T-helper 2 cell (primary cell): ENCODE results near the gene SLC6A3.

Experiments
- DNase-seq, 5 experiments: peaks; one replicate each; pipeline versions ENCODE4 v3.0.0 to v3.0.0-alpha.2; 2012 to 2022
- total RNA-seq, 2 donors: gene quantifications; one replicate each; lab custom pipeline; 2026; lab: John Stamatoyannopoulos, UW

SLC6A3 gene
- total RNA-seq, result 0 reads per million in 2 donors

DNA sequence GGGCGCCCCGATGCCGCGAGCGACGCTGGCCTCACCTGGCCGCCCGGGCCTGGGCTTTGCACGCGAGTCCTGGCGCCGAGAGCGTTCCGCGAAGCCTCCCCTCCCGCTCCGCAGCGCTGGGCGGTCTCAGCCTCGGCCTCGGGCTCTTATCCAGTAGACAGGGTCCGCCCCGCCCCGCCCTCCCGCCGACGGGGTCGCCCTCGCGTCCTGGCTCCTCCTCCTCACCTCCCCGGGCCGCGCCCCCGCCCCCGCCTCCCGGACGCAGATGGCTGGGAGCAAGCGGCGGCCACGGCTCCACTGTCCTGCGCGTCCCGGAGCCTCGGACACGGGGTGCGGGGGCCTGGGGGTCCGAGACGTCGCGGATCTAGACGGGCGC lies at the start of gene SLC6A3:
Gene SLC6A3, minus strand, starts transcription at position 128 of the 376 bp plus-strand sequence. CDS start 2,243 bp downstream, outside the sequence.
- DNase-seq, result no peak

DNA sequence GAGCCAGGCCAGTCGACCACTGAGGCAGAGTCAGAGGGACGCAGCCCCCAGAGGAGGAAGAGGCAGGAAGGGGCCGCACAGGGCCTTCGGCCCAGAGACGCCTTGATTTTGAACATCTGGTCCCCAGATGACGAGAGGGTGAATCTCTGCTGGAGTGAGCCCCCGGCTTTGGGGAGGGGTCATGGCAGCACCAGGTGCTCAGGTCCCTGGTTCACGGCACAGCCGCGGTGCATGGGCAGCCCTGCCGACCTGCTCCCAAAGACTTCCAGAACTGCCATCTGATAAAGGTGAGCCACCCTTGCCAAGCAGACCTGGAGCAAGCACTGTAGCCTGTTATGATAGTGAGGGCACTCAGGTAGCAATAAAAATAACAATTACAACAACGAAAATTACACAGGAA lies 48.7 kb upstream of the SLC6A3 start:
- DNase-seq, result no peak

DNA sequence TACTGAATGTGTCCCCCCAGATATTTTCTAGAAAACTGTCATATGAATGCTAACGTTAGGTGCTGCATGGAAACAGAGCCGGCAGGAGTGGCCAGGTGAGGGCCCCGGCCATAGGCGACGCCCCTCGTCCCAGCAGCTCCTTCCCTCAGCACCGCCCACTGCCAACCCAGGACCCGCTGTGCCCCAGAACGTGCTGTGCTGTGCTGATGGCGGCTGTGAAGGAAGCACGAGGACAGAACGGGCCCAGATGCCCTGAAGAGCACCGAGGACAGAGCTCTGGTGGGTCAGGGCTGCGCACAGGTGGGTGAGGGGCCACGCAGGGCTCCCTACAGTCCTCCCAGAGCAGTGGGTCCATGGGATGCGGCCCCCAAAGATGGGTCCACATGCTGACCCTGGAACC lies 48.2 kb upstream of the SLC6A3 start:
- no peak for DNase-seq

DNA sequence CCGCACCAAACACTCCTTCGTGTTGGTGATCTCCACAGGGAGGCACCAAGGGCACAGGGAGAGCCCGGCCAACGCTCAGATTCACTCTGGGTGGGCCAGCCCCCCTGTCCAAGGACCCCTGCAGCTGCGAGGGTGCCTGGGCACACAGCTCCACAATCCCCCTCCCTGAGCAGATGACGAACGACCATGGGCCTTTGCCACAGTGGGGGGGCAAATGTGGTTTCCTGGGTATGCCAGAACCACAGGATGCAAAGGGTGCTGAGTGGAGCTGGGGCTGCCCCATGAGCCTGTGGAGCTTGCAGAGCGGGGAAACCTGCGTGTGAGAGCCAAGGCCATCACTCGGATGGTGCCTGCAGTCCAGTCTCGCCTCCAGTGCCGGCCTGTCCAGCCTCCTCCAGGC lies 47.5 kb upstream of the SLC6A3 start:
- peak in 2 of 5 experiments; percentile 39 to 70 for DNase-seq

DNA sequence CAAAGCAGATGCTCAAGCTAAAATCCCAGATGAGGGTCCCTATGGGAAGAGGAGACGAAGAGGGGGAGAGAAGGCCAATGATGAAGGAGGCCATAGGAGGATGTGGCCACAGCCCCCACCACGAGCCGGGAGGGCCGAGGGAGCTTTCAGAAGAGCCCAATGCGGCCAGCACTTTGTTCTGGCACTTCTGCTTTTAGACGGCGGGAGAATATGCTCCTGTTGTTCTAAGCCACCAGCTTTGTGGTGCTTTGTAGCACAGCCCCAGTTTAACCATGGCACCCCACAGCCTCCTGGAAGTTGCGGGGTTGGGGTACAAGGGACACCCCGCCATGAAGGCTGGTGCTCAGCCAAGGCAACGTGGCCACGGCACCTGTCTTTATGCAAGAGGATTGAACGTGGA lies 45.1 kb upstream of the SLC6A3 start:
- no peak for DNase-seq

DNA sequence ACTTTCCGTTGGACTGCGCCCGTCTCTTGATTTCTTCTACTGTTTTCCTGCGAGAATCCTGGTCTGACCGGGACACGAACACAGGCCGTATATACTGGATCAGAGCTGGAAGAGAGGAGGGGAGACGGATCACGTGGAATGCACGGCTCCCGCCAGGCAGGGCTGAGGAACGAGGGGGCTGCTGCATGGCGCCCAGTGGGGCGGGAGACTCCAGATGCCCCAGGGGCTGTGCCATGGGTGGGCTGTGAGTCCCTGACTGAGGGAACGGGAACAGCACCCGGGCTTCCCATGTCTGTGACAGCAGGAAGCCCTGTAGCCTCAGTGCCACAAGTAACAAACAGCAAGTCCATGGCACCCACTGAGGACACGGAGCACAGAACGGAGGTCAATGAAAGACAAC lies 44.5 kb upstream of the SLC6A3 start:
- DNase-seq, result no peak

DNA sequence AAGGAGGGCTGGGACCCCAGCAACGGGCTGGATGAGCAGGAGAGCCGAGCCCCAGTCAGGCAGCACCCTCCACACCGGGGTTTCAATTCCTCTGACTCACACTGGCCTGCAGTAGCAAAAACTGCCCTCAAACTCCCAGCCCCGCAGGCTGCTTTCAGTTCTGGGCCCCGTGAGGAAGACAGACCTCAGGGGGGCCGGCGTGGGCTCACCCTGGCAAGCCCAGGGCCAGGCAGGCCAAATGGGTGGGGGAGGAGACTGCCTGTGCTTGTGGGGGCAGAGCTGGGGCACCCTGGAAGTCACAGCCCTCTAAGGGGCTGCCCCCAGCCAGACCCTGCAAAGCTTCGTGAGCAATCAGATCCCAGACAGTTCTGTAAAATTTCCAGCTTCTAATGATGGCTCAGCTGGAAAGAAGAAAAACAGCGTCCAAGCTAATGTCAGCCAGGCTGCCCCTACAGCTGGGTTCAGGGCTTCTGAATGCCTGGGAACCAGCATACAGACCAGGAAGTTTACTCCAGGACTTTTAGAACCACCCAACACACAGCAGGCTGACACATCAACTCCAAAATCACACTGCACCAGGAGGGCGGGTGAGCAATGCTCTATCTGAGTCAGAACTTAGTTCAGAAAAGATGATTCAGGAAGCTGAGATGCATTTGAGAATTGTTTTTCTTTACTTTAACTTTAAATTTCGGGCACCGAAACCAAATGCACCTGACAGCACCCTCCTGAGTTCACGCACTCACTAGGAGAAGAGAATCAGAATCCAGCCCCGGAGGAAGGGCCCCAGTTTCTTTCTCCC lies 43.8 kb upstream of the SLC6A3 start:
- DNase-seq, result peak in 2 of 5 experiments; percentile 24 to 59

DNA sequence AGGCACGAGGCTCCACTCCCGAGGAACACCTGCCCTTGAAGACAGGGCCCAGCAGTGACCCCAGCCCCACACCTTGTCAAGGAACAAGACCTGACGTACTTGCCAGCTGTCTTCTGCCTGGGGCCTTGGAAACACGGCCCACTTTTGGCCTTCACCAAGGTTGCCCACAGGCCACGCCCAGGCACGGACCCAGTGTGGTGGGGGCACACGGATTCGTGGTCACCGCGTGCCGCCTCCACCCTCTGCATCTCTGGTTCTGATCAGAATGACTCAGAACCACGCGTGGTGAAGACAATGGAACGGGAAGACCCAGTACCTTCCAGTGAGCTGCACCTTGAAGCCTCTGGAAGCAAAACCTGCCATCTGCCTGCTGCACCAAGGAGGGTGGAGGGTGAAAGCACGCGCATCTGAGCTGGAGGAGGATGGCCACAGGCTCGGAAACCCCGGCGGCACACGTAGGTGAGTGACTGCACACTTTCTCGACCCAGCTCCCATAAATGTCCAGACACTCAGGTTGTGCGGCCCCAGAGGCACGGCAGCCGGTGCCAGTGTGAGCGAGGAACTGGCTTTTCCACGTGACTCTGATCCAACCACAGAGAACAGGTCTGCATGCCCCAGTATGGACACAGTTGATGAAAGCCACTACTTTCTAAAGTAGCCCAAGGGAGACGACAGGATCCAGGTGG lies 42.0 kb upstream of the SLC6A3 start:
- DNase-seq, result no peak

DNA sequence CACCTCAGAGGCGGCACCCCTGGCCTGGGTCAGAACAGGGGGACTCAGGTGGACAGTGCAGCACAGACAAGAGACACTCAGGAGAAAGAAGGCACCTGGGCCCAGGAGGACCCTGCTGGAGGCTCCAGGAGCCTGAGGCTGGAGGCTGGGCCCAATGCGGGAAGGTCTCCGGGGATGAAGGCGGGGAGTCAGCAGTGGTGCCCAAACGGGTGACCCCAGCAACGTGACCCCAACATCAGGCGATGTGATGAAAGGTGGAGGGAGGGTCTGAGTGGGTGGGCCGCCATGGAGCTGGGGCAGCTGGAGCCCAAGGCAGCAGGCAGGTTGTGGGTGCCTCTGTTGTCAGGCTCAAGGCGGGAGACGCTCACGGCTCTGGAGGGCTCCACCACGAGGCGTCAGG lies 41.0 kb upstream of the SLC6A3 start:
- no peak for DNase-seq

DNA sequence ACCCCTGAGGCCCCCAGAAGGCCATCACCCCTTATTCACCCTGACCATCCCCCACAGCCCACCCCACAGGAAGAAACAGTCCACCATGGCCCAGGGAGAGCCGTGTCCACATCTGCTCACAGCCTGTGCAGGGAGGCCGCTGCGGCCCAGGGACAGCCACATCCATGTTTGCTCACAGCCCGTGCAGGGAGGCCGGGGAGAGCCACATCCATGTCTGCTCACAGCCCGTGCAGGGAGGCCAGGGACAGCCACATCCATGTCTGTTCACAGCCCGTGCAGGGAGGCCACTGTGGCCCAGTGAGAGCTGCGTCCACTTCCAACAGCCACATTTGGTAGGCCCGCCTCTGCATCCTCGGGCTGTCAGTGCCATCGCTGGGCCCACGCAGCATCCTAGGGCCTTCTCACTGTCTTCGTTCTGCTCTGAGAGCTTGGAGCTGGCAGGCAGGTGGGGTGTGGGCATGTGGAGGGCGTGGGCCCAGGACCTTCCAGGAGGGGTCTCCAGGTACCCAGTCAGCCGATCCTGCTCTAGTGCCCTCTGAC lies 40.4 kb upstream of the SLC6A3 start:
- DNase-seq, result no peak

DNA sequence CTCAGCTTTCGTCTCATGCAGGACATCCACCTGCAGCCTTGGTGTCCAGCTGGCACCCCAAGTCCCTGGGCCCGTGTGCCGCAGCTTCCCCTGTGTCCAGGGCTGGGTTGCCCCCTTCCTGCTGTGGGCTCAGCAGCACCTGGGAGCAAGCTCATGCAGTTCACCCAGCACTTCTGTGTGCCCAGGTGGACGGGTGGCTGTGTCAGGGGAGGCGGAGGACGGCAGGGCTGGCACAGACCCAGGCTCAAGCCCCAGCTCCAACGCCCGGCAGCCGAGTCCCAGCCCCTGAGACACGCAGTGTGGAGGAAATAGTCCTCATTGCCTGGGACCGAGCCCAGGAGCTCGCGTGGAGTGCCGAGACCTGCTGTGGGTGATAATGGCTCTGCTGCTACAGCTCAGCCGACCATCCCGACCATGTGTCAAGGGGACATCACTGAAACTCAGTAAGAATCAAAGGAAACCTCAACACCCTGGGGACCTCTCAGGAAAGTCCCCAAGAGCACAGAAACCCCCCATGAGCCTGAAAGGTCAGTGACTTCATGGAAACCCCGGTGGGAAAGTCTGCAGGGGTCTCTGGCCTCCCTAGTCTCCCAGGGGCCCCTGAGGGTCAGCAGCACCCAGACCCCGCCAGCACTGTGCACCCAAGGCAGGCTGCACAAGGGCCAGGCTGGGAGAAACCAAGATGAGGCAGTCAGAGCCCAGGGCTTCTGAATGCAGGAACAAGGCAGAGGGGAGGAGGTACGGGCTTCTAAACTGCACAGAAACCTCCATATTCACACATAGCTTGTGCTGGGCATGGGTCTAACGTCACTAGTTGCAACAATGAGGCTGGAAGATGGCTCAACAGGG lies 39.7 kb upstream of the SLC6A3 start:
- no peak for DNase-seq

DNA sequence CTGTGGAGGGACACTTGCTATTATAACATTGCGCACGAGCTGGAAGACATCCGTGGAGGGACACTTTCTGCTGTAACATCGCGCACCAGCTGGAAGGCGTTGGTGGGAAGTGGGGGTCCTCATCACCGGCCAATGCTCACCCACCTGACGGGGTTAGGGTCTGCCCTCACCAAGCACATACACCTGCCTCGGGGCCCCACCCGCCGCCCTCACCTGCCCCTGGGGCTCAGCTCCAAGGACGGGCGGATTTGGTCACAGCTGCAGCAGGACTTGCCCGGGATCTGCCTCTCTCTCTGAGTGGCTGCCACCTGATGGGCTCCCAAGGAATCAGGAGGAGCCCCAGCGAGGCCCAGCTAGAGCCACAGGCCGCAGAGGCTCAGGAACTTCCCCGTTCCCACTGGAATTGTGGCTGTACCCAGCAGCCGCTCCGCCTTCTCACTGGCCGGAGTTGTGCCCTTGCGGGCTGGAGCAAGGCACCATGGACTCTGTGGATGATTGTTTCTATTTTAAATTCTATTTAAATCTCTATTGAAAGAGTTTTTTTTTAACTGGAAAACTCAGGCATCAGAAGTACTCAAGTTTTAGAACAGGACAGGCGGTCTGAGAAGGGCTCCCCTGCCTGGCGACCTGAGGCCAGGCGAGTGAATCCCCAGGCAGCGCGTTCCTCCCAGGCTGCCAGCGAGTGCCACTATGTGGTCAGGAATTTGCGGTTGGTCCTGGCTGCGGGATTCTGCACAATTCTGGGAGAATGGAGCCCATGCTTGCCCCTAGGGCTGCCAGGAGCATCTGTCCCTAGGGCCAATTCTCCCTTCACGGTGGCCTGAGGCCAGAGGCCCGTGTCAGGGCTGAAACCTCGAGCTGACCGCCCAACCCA lies 38.9 kb upstream of the SLC6A3 start:
- no peak for DNase-seq

DNA sequence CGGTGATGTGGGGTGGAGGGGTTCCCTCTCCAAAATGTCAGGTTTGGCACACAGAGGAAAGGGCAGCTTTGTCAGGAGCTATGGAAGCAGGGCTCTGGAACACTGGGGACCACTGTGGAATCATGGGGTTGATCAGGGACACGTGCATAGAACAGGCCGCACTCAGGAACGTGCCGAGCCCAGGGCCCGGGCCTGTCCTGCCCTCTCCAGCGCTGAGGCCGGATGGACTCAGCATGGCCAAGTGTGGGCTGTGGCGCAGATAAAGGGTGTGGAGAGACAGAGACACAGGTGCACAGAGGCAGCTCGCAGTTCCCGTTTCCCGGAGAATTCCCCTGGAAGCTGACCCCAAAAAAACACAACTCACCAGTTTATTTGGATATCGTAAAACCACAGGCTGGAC lies 37.8 kb upstream of the SLC6A3 start:
- no peak for DNase-seq

DNA sequence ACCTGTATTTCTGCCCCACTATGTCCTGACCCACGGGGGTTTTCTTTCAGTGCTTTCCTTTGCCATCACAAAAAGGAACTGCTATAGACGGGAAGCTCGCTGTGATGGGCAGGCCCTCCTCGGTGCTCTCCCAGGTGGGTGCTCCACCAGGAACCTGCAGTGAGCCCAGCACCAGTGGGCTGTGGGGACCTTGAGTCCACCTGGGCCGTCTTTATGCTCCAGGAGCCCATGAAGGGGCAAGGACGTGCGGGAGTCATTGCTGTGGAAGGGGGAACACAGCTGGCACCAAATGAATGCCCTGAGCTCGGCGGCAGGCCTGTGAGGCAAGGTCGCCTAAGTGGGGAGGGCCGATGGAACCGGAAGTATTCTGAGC lies 36.7 kb upstream of the SLC6A3 start:
- no peak for DNase-seq

DNA sequence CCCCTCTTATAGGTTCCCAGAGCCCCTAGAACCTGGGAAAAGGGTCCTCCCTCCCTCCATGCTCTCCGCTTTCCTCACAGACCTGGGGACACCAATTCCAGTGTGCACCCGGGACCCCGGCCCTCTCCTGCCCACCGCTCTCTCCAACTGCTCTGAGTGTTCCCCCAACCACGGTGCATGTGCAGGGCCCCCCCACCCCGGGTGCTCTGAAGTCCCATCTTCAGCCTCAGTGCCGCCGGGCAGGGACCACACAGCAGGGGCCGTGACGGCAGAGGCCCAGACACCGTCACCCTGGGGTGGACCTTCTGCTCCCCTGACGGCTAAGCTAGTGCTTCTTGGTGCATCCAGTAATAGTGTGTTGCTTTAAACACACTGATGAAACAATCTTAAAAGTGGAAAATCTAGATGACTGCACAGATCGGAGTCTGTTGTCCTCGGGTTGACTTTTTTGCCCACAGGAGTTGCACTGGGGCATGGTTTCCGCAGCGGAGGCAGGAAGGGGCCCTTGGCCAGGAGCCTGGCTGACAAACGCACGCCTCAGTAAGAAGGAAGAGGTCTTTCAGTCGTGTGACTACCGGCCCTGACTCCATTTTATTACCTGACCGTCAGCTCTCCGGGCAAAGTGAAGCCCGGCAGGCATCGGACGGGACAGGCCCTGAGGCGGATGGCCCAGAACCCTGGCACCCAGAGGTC lies 36.2 kb upstream of the SLC6A3 start:
- no peak for DNase-seq

DNA sequence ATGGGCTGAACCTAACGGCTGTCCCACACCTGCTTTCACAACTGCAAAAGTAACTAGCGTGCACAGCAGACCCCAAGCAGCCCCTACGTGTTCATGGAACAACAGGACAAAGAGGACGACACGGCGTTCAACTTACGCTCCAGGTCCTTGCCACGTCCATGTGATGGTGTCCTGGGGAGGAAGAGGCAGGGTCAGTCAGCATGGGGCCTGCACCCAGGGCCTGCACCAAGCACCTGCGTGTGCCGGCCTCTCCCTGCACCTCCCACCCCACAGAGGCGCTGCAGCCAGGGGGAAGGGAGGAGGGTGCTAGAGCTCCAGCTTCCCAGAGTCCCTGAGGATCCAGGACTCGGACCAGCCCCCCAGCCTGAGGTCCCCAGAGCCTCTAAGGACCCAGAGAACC lies 35.6 kb upstream of the SLC6A3 start:
- DNase-seq, result no peak

DNA sequence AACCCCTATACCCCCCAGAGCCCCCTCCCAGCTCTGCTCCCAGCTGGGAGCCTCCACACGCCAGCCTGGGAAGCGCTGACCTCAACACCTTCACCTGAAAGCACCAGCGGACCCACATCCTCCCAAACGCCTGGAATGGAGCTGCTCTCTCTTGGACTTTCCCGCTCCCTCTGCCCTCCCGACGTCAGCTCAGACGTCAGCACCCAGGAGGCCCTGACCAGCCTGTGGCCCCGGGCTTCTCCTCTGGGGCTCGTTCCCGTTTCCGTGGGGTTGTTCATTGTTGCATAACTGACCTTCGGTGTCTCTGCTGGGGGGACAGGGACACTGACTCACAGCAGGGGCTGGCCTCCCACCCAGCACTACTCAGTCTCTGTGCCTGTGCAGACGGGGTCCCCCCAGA lies 35.0 kb upstream of the SLC6A3 start:
- no peak for DNase-seq

DNA sequence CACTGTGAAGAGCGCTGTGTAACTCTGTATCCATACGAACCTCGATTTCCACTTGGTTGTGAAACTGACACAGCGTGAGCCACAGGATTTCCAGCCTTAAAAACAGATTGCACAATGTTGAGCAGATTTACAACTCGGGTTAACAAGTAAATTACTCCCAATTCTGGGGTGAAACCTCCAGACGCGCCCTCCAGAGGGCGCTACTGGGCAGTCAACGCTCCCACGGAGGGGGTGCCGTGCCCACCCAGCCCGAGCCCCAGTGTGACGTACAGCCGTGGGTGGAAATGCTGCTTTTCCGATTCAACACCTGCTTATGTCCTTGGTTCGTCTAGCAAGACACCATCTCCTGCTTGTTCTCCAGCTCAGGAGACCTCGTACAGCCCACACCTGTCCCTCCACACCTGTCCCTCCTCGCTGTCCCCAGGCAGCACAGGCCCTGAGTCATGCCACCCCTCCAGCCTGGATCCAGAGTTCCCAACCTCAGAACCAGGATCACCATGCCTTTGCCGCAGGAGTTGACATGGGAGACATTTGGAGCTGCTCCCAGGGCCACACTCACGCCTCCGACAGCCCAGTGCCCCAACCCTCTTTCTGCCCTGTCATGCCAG lies 34.4 kb upstream of the SLC6A3 start:
- DNase-seq, result peak in 3 of 5 experiments; percentile 24 to 40 (median 28)

DNA sequence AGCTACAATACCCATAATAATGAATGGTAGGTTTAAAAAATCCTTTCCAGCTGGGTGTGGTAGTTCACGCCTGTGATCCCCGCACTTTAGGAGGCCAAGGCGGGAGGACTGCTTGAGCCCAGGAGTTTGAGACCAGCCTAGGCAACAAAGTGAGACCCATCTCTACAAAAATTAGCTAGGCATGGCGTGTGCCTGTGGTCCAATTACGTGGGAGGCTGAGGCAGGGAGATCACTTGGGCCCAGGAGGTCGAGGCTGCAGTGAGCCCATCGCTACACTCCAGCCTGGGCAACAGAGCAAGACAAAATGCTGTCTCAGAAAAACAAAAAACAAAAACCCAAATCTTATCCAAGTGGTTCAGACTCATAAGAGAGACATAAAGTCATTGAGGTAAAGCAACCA lies 33.8 kb upstream of the SLC6A3 start:
- no peak for DNase-seq

DNA sequence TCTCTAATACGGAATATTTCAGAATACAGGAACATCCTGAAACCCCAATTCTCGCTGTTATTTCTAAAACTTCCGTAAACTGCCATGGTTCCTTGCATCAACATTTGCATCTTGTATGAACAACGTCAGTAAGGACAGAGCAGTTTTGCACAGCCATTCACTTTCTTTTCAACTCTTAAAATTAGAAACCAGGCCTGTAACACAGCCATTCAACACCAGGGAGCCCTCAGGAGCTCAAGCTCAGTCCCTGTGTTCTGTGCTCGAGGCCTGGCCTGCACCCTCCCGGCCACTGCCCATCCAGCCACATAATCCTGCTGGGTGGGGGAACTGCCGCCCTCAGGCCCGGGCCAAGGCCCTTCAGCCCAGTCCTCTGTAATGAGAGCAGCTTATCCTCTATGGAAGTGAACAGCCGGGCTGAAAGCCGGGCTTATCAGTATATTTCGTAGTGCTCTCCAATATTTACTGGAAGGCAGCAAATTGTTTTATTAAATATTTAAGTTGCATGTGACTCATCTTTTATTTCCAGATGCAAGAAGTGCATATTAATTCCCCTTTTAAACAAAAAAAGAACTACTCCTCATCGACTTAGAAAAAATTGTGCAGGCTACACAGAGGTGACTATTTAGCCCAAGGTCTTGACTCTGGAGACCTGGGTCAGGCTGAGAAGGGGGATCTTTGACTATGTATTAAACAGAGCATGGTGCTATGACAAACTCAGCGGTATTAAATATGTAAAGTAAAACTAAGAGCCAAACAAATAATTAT lies 33.2 kb upstream of the SLC6A3 start:
- no peak for DNase-seq
